ENCODE measurements around the gene EXOSC5. TPM values are rescaled to one million over a fixed set of nuclear protein-coding genes. Genes with fewer than 3 reads are reported as not detected.

The EXOSC5 gene
- total and polyA plus RNA-seq, 2 of the 13 experiments (the other 11 are each of a cell fraction or from before 2014, with no cell fraction given): 24.1 to 26.5 TPM

GRCh38 chr19:41431426-41432386, 34.5 kb upstream of the EXOSC5 start (continued):
- no peak for TF ChIP-seq ZNF703 (CRISPR knock-in tag; IDR thresholded peaks at IDR 0.05; ENCODE audit: borderline replicate concordance)
- TF ChIP-seq HNRNPL (IDR thresholded peaks at IDR 0.05; ENCODE audit: low read depth, low read length): no peak
- TF ChIP-seq MED8 (CRISPR knock-in tag; IDR thresholded peaks at IDR 0.05; ENCODE audit: insufficient replicate concordance): no peak
- TF ChIP-seq ZFP82 (CRISPR knock-in tag; IDR thresholded peaks at IDR 0.05; ENCODE audit: borderline replicate concordance): no peak
- no peak for TF ChIP-seq ZNF281 (CRISPR knock-in tag; IDR thresholded peaks at IDR 0.05; ENCODE audit: borderline replicate concordance)
- TF ChIP-seq FUBP1 (CRISPR knock-in tag; IDR thresholded peaks at IDR 0.05; ENCODE audit: borderline replicate concordance): no peak
- TF ChIP-seq CBFB (CRISPR knock-in tag; IDR thresholded peaks at IDR 0.05): no peak
- no peak for TF ChIP-seq ZNF232 (CRISPR knock-in tag; IDR thresholded peaks at IDR 0.05; ENCODE audit: borderline replicate concordance)
- TF ChIP-seq ZNF670 (CRISPR knock-in tag; IDR thresholded peaks at IDR 0.05; ENCODE audit: borderline replicate concordance): no peak
- no peak for TF ChIP-seq ATF7-NPFF (CRISPR knock-in tag; IDR thresholded peaks at IDR 0.05; ENCODE audit: low read depth)
- no peak for TF ChIP-seq ZNF124 (CRISPR knock-in tag; IDR thresholded peaks at IDR 0.05)
- no peak for TF ChIP-seq ZNF660 (CRISPR knock-in tag; IDR thresholded peaks at IDR 0.05; ENCODE audit: borderline replicate concordance, low read depth)
- TF ChIP-seq LBX2 (CRISPR knock-in tag; IDR thresholded peaks at IDR 0.05; ENCODE audit: borderline replicate concordance): no peak
- TF ChIP-seq ZNF503 (CRISPR knock-in tag; IDR thresholded peaks at IDR 0.05): no peak
- TF ChIP-seq ZFP37 (CRISPR knock-in tag; IDR thresholded peaks at IDR 0.05; ENCODE audit: borderline replicate concordance): no peak
- peak; percentile 54 for TF ChIP-seq AGO2 (optimal IDR thresholded peaks at IDR 0.05; ENCODE audit: low read depth, low read length)
- no peak for TF ChIP-seq KAT2B (IDR thresholded peaks at IDR 0.05; ENCODE audit: borderline replicate concordance, low read depth, low read length)
- TF ChIP-seq SOX5 (CRISPR knock-in tag; IDR thresholded peaks at IDR 0.05; ENCODE audit: borderline replicate concordance): no peak
- no peak for TF ChIP-seq AKAP8 (CRISPR knock-in tag; IDR thresholded peaks at IDR 0.05)
- TF ChIP-seq ZFP36L2 (CRISPR knock-in tag; IDR thresholded peaks at IDR 0.05): no peak
- no peak for TF ChIP-seq HMGA1 (CRISPR knock-in tag; conservative IDR thresholded peaks at IDR 0.05)
